ENCODE results near the gene PITHD1. TPM values are rescaled to one million over a fixed set of nuclear protein-coding genes. Genes with fewer than 3 reads are reported as not detected.
A peak's percentile ranks its signal among the peaks of the same experiment; 100 is the strongest.

PITHD1 gene
- total and polyA plus RNA-seq, 10 of the 15 experiments (the other 5 are each of a cell fraction or from before 2014, with no cell fraction given): 23.7 to 82.2 (median 67.0) TPM

- ATAC-seq (peak; percentile 37), FAIRE-seq (no peak), DNase-seq (ENCODE audit: low read depth, low spot score) (no peak)
- H3K36me3 ChIP-seq (ENCODE audit: control insufficient read depth in 2 of 2, insufficient read depth in 2 of 2, low read length in 1 of 2): peaks cover 4 to 16% of the 10 kb centered on the region in 2 experiments; a peak in 3 of 4 replicates
- CTCF ChIA-PET: interaction anchor here (0.9 to 1.4 kb wide), 3 partner anchors 14 to 18 kb away, joined by 3 to 4 read pairs (median 3); no protein-coding TSS in a partner anchor
- RAD21 ChIA-PET (ENCODE audit: unreplicated experiment): no interaction called here
- no peaks in the 10 kb centered on the region for H4K20me1 ChIP-seq (ENCODE audit: control insufficient read depth, insufficient read depth)
- SMC1A ChIA-PET (ENCODE audit: uncharacterized antibody, unreplicated experiment): no interaction called here
- intact Hi-C loops (cut with micrococcal nuclease; ENCODE audit: unreplicated experiment): no loop called here
- POLR2A ChIA-PET: interaction anchor here (1.2 kb wide), 1 partner anchor 14 kb away, joined by 7 read pairs; no protein-coding TSS in a partner anchor
- H3K27me3 ChIP-seq (replicated peaks in 1 of 2; ENCODE audit: control insufficient read depth in 2 of 2, insufficient read depth in 2 of 2, low read length in 1 of 2): no peaks in the 10 kb centered on the region
- no peaks in the 10 kb centered on the region for H3K9me3 ChIP-seq (replicated peaks; ENCODE audit: control insufficient read depth, insufficient read depth, low read length)
- no peak overlapping the region for H3K4me2 ChIP-seq (ENCODE audit: control insufficient read depth, insufficient read depth)
- 69% methylated on average over 16 of the region's 16 CpGs for WGBS (ENCODE audit: insufficient coverage, insufficient replicate concordance, low lambda C conversion rate, missing lambda C conversion rate)
- no peak overlapping the region for H3K27ac ChIP-seq (ENCODE audit: control insufficient read depth, insufficient read depth)
- H3K79me2 ChIP-seq (ENCODE audit: control insufficient read depth, insufficient read depth, low read length): peaks cover 23% of the 10 kb centered on the region
- TF ChIP-seq RB1 (IDR thresholded peaks at IDR 0.05; ENCODE audit: borderline replicate concordance) (no peak), CHD2 (IDR thresholded peaks at IDR 0.05; ENCODE audit: borderline replicate concordance, low read depth, low read length) (no peak), SRF (IDR thresholded peaks at IDR 0.05; ENCODE audit: low read depth in 2 of 2, low read length in 2 of 2) (no peak), BMI1 (IDR thresholded peaks at IDR 0.05; ENCODE audit: borderline replicate concordance) (peak; percentile 73; the same call in 1 of the 2 replicates), POLR2A (IDR thresholded peaks at IDR 0.05; ENCODE audit: low read depth, low read length) (peak; percentile 30; the same call in 1 of the 2 replicates), SREBF1 (IDR thresholded peaks at IDR 0.05; ENCODE audit: low read length) (no peak), MXI1 (IDR thresholded peaks at IDR 0.05; ENCODE audit: low read depth, low read length) (peak; percentile 54; the same call in 1 of the 2 replicates), RUNX3 (IDR thresholded peaks at IDR 0.05; ENCODE audit: low read length) (0 out of 2 replicates have a peak, but pooled peaks have one; percentile 14), USF1 (IDR thresholded peaks at IDR 0.05; ENCODE audit: borderline replicate concordance, extremely low read length, insufficient read depth, low read depth, low read length) (peak; percentile 55), POLR2AphosphoS2 (IDR thresholded peaks at IDR 0.05; ENCODE audit: low read depth, low read length) (no peak)
- TF ChIP-seq, protein P1, sequence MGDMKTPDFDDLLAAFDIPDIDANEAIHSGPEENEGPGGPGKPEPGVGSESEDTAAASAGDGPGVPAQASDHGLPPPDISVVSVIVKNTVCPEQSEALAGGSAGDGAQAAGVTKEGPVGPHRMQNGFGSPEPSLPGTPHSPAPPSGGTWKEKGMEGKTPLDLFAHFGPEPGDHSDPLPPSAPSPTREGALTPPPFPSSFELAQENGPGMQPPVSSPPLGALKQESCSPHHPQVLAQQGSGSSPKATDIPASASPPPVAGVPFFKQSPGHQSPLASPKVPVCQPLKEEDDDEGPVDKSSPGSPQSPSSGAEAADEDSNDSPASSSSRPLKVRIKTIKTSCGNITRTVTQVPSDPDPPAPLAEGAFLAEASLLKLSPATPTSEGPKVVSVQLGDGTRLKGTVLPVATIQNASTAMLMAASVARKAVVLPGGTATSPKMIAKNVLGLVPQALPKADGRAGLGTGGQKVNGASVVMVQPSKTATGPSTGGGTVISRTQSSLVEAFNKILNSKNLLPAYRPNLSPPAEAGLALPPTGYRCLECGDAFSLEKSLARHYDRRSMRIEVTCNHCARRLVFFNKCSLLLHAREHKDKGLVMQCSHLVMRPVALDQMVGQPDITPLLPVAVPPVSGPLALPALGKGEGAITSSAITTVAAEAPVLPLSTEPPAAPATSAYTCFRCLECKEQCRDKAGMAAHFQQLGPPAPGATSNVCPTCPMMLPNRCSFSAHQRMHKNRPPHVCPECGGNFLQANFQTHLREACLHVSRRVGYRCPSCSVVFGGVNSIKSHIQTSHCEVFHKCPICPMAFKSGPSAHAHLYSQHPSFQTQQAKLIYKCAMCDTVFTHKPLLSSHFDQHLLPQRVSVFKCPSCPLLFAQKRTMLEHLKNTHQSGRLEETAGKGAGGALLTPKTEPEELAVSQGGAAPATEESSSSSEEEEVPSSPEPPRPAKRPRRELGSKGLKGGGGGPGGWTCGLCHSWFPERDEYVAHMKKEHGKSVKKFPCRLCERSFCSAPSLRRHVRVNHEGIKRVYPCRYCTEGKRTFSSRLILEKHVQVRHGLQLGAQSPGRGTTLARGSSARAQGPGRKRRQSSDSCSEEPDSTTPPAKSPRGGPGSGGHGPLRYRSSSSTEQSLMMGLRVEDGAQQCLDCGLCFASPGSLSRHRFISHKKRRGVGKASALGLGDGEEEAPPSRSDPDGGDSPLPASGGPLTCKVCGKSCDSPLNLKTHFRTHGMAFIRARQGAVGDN (IDR thresholded peaks at IDR 0.05): no peak
- 0 out of 2 replicates have a peak, but pooled peaks cover 5% of the 10 kb centered on the region for H3K4me1 ChIP-seq (ENCODE audit: control insufficient read depth, insufficient read depth, low read length)
- no TSS peak for BruUV-seq (replicated peaks)
- in situ Hi-C loops (cut with MboI): loop anchor here (25.0 kb wide), 1 partner anchor 1444 kb away; the partner anchor contains the start of genes RSRP1 and SYF2
- no peak overlapping the region for H2AFZ ChIP-seq (ENCODE audit: control insufficient read depth, low read depth, low read length)
- no peak overlapping the region for H3K4me3 ChIP-seq
- H3K9ac ChIP-seq (ENCODE audit: control insufficient read depth, insufficient read depth, low read length): no peak overlapping the region
Observed at GRCh38 chr1:23793018-23793781, 15.0 kb downstream of the PITHD1 start.

All from GM12878 (cell line).